Lower leg skin (tissue), 3 donors: ENCODE measurements around the gene UBE2I.

Experiments used
- POLR2A ChIP-seq, 2 donors: fragments of 450-650 bp; IDR thresholded peaks; one replicate each; pipeline ENCODE4 v1.6.1; 2016 to 2017; ENCODE audit warnings: antibody characterized with exemption in 2 of 2, mild to moderate bottlenecking in 1 of 2, moderate library complexity in 1 of 2
- TF ChIP-seq, protein P1 (sequence below), 3 donors: fragments of 450-650 bp; IDR thresholded peaks; one replicate each; pipeline ENCODE4 v1.5.1; 2016; ENCODE audit warnings: antibody characterized with exemption in 3 of 3, mild to moderate bottlenecking in 3 of 3, moderate library complexity in 2 of 3

GRCh38 chr16:1317479-1318267 is 8.2 kb downstream of the UBE2I start:
- TF ChIP-seq POLR2A (IDR thresholded peaks at IDR 0.05): no peak
- TF ChIP-seq, protein P1, sequence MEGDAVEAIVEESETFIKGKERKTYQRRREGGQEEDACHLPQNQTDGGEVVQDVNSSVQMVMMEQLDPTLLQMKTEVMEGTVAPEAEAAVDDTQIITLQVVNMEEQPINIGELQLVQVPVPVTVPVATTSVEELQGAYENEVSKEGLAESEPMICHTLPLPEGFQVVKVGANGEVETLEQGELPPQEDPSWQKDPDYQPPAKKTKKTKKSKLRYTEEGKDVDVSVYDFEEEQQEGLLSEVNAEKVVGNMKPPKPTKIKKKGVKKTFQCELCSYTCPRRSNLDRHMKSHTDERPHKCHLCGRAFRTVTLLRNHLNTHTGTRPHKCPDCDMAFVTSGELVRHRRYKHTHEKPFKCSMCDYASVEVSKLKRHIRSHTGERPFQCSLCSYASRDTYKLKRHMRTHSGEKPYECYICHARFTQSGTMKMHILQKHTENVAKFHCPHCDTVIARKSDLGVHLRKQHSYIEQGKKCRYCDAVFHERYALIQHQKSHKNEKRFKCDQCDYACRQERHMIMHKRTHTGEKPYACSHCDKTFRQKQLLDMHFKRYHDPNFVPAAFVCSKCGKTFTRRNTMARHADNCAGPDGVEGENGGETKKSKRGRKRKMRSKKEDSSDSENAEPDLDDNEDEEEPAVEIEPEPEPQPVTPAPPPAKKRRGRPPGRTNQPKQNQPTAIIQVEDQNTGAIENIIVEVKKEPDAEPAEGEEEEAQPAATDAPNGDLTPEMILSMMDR (IDR thresholded peaks at IDR 0.05): no peak
